ENCODE results near the gene EFCAB12. TPM values are rescaled to one million over a fixed set of nuclear protein-coding genes. Genes with fewer than 3 reads are reported as not detected.
A peak's percentile ranks its signal among the peaks of the same experiment; 100 is the strongest.

EFCAB12 gene
- total RNA-seq, 1 donor from 2014 or later: not detected

- TF ChIP-seq, protein P1, sequence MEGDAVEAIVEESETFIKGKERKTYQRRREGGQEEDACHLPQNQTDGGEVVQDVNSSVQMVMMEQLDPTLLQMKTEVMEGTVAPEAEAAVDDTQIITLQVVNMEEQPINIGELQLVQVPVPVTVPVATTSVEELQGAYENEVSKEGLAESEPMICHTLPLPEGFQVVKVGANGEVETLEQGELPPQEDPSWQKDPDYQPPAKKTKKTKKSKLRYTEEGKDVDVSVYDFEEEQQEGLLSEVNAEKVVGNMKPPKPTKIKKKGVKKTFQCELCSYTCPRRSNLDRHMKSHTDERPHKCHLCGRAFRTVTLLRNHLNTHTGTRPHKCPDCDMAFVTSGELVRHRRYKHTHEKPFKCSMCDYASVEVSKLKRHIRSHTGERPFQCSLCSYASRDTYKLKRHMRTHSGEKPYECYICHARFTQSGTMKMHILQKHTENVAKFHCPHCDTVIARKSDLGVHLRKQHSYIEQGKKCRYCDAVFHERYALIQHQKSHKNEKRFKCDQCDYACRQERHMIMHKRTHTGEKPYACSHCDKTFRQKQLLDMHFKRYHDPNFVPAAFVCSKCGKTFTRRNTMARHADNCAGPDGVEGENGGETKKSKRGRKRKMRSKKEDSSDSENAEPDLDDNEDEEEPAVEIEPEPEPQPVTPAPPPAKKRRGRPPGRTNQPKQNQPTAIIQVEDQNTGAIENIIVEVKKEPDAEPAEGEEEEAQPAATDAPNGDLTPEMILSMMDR (IDR thresholded peaks at IDR 0.05): no peak
- no peak for TF ChIP-seq POLR2A (IDR thresholded peaks at IDR 0.05)
- TF ChIP-seq POLR2AphosphoS5 (IDR thresholded peaks at IDR 0.05; ENCODE audit: insufficient read depth in 1 of 2, low read depth in 1 of 2): peak in 1 of 2 donors; percentile 24
- Histone ChIP-seq H3K4me3 (no peak overlapping the region), H3K27me3 (no peaks in the 10 kb centered on the region), H3K4me1 (no peaks in the 10 kb centered on the region), H3K36me3 (no peaks in the 10 kb centered on the region), H3K27ac (no peak overlapping the region), H3K9me3 (no peaks in the 10 kb centered on the region)
- intact Hi-C loops (cut with DNase I): no loop called here
- DNase-seq (ENCODE audit: extremely low spot score in 2 of 2): no peak
Observed at GRCh38 chr3:129352650-129353588, 75.5 kb downstream of the EFCAB12 start.

GRCh38 chr3:129352045-129352444 is 76.4 kb downstream of the EFCAB12 start:
- Histone ChIP-seq H3K4me1 (peaks cover 5% of the 10 kb centered on the region), H3K27ac (no peak overlapping the region), H3K36me3 (no peaks in the 10 kb centered on the region), H3K9me3 (no peaks in the 10 kb centered on the region), H3K4me3 (no peak overlapping the region), H3K27me3 (no peaks in the 10 kb centered on the region)
- intact Hi-C loops (cut with DNase I): no loop called here
- DNase-seq (ENCODE audit: extremely low spot score in 2 of 2): no peak
- TF ChIP-seq POLR2A (IDR thresholded peaks at IDR 0.05) (no peak), POLR2AphosphoS5 (IDR thresholded peaks at IDR 0.05; ENCODE audit: insufficient read depth in 1 of 2, low read depth in 1 of 2) (no peak)

Small RNAs within 50 kb of the gene (small RNA-seq; reads per million reads assigned to genes)
- 148 reads per million, percentile 97 among the genes with 10 or more reads in this experiment for gene SNORA7B

Other genes with a start within 250 kb of the EFCAB12 start
- 405 TPM for gene CNBP, start 244.7 kb downstream of the EFCAB12 start, total RNA-seq
- gene COPG1, start 179.0 kb downstream of the EFCAB12 start, total RNA-seq: 76.4 TPM
- 16.9 TPM for gene HMCES, start 149.8 kb downstream of the EFCAB12 start, total RNA-seq
- 32.4 TPM for gene MBD4, start 11.3 kb upstream of the EFCAB12 start, total RNA-seq
- 33.4 TPM for gene IFT122, start 11.6 kb upstream of the EFCAB12 start, total RNA-seq
- not detected for gene RHO, start 100.0 kb upstream of the EFCAB12 start, total RNA-seq
- gene H1-8, start 114.5 kb upstream of the EFCAB12 start, total RNA-seq: not detected
- gene PLXND1, start 178.0 kb upstream of the EFCAB12 start, total RNA-seq: 96.5 TPM